Measurements from ENCODE around the gene GAS2. TPM values are rescaled to one million over a fixed set of nuclear protein-coding genes. Genes with fewer than 3 reads are reported as not detected.

GAS2 gene
- total and polyA plus RNA-seq, 2 of the 4 experiments (the other 2 are of a cell fraction) = 0.51 to 0.90 TPM

Small RNAs within 50 kb of the gene (microRNA-seq; reads per million reads assigned to microRNA genes)
- 4.1 reads per million for gene RNA5SP338 (ENCODE audit: insufficient read depth, insufficient read length)

Small RNAs within 50 kb of the gene (small RNA-seq; reads per million reads assigned to genes)
- gene RNA5SP338 = 0.56 to 163 (median 53.2) reads per million in 5 experiments

Other genes starting within 250 kb of the GAS2 start
- 5.6 and 7.5 TPM in 2 replicates for gene FANCF, start 40.8 kb upstream of the GAS2 start, total RNA-seq (2012; rRNA removed)
- 2.7 and 3.3 TPM in 2 replicates for gene FANCF, start 40.8 kb upstream of the GAS2 start, polyA plus RNA-seq (2012; rRNA removed)
- gene SVIP, start 163.2 kb downstream of the GAS2 start, total RNA-seq (2012; rRNA removed) = 2.0 and 6.1 TPM in 2 replicates
- 5.5 and 6.8 TPM in 2 replicates for gene SVIP, start 163.2 kb downstream of the GAS2 start, polyA plus RNA-seq (2012; rRNA removed)
- gene CCDC179, start 193.9 kb downstream of the GAS2 start, total RNA-seq (2012; rRNA removed) = not detected in 2 replicates
- not detected in 2 replicates for gene CCDC179, start 193.9 kb downstream of the GAS2 start, polyA plus RNA-seq (2012; rRNA removed)

All from IMR-90 (cell line).